HepG2 (cell line): ENCODE measurements around the gene C11orf86. TPM values are rescaled to one million over a fixed set of nuclear protein-coding genes. Genes with fewer than 3 reads are reported as not detected.

Source experiments
- HOMEZ ChIP-seq: IDR thresholded peaks from 2 replicates; pipeline ENCODE4 v1.6.1; 2016; ENCODE audit warnings: low read depth
- NR2F6 ChIP-seq, 2 experiments: IDR thresholded peaks; 2 replicates each; pipeline ENCODE4 v1.6.1; 2016; ENCODE audit warnings: antibody characterized with exemption in 1 of 2, mild to moderate bottlenecking in 1 of 2
- PHF8 ChIP-seq: sonication (generic); formaldehyde crosslinking; IDR thresholded peaks from 2 replicates; pipeline ENCODE4 v1.5.0; 2020; ENCODE audit warnings: missing genetic modification reagents
- PPARG ChIP-seq: conservative IDR thresholded peaks from 2 replicates; pipeline ENCODE4 v1.6.1; 2016; ENCODE audit warnings: missing biosample characterization, missing genetic modification reagents
- RERE ChIP-seq: IDR thresholded peaks from 2 replicates; pipeline ENCODE4 v1.6.1; 2016; ENCODE audit warnings: low read depth, missing genetic modification reagents, missing compliant biosample characterization
- TFE3 ChIP-seq: IDR thresholded peaks from 2 replicates; pipeline ENCODE4 v1.6.1; 2016
- THAP11 ChIP-seq: IDR thresholded peaks from 2 replicates; pipeline ENCODE4 v1.6.1; 2016; ENCODE audit warnings: missing biosample characterization, missing genetic modification reagents
- ZNF3 ChIP-seq: IDR thresholded peaks from 2 replicates; pipeline ENCODE4 v1.7.0; 2017; ENCODE audit warnings: inconsistent platforms
- ZNF331 ChIP-seq: sonication (generic); formaldehyde crosslinking; IDR thresholded peaks from 2 replicates; pipeline ENCODE4 v1.4.0; 2020; ENCODE audit warnings: missing genetic modification reagents
- ZNF570 ChIP-seq: sonication (generic); formaldehyde crosslinking; IDR thresholded peaks from 2 replicates; pipeline ENCODE4 v1.4.0; 2020; ENCODE audit warnings: mild to moderate bottlenecking, missing genetic modification reagents, borderline replicate concordance
- ZNF709 ChIP-seq: sonication (generic); formaldehyde crosslinking; IDR thresholded peaks from 2 replicates; pipeline ENCODE4 v1.5.0; 2020; ENCODE audit warnings: mild to moderate bottlenecking, missing genetic modification reagents
- ZUFSP ChIP-seq: sonication (generic); formaldehyde crosslinking; IDR thresholded peaks from 2 replicates; pipeline ENCODE4 v1.9.0; 2021; ENCODE audit warnings: missing genetic modification reagents, mild to moderate bottlenecking, borderline replicate concordance
- polyA plus RNA-seq, 8 experiments: library from polyadenylated mRNA; depleted of rRNA in 3 of 8; stranded (reverse) in 7 of 8; unstranded in 1 of 8; fragments of >200 nt; fragmentation: Illumina TruSeq in 4 of 8; extraction: Trizol in 4 of 8; gene quantifications; 2 replicates each; pipeline versions ENCODE4 v1.2.1 to v1.2.3, GENCODE V29; 2011 to 2016; ENCODE audit warnings: low read depth in 4 of 8, missing spikeins in 1 of 8, mixed read lengths in 1 of 8; ENCODE audit not compliant: insufficient read depth in 1 of 8
- total RNA-seq, 5 experiments: library from RNA; depleted of rRNA; stranded (reverse); fragments of >200 nt; fragmentation: Illumina TruSeq; extraction: Trizol; gene quantifications; 2 replicates each; pipeline ENCODE4 v1.2.3, GENCODE V29; 2016; ENCODE audit warnings: low read depth in 1 of 5

Gene C11orf86
- total and polyA plus RNA-seq, 2 of the 13 experiments (the other 11 are each of a cell fraction or from before 2014, with no cell fraction given): 0.11 to 0.18 TPM

- TF ChIP-seq HOMEZ (no peak), PPARG (CRISPR knock-in tag) (0 out of 2 replicates have a peak, but pooled peaks have one; percentile 27), ZNF570 (CRISPR knock-in tag) (no peak), PHF8 (no peak), ZUFSP (CRISPR knock-in tag) (no peak), ZNF331 (CRISPR knock-in tag) (no peak), ZNF709 (no peak), NR2F6 (IDR thresholded peaks at IDR 0.05) (peak; percentile 37), NR2F6 (CRISPR knock-in tag; IDR thresholded peaks at IDR 0.05) (no peak), ZNF3 (CRISPR knock-in tag) (no peak), TFE3 (CRISPR knock-in tag) (no peak), RERE (CRISPR knock-in tag) (no peak), THAP11 (CRISPR knock-in tag) (no peak)
- TF ChIP-seq, all 625 proteins: peak for 7
Observed at GRCh38 chr11:66967670-66968425, 7.3 kb upstream of the C11orf86 start (continued).
